SK-N-SH treated with all-trans-retinoic acid at 6 μM for 48 hours (cell line): ENCODE measurements around the gene FAM151A.

Experiments used
- ARNTL ChIP-seq: fragments of 450-650 bp; formaldehyde crosslinking; IDR thresholded peaks from 2 replicates; pipeline ENCODE4 v1.5.0; 2020; ENCODE audit warnings: low read depth, mild to moderate bottlenecking, moderate library complexity, borderline replicate concordance
- PATZ1 ChIP-seq: fragments of 250-450 bp; sonication (Bioruptor Pico); IDR thresholded peaks from 2 replicates; pipeline ENCODE4 v1.8.0; 2020; ENCODE audit warnings: mild to moderate bottlenecking, moderate library complexity, borderline replicate concordance
- RARB ChIP-seq: fragments of 250-450 bp; sonication (Bioruptor Pico); IDR thresholded peaks from 2 replicates; pipeline ENCODE4 v1.8.0; 2021; ENCODE audit warnings: mild to moderate bottlenecking, moderate library complexity
- TCF4 ChIP-seq: fragments of 250-450 bp; sonication (Bioruptor Pico); IDR thresholded peaks from 2 replicates; pipeline ENCODE4 v1.8.0; 2021; ENCODE audit warnings: mild to moderate bottlenecking, moderate library complexity, borderline replicate concordance
- TOX ChIP-seq: fragments of 250-450 bp; sonication (Bioruptor Pico); IDR thresholded peaks from 2 replicates; pipeline ENCODE4 v1.8.0; 2021; ENCODE audit warnings: mild to moderate bottlenecking, moderate library complexity, borderline replicate concordance
- TSHZ2 ChIP-seq: fragments of 250-450 bp; sonication (Bioruptor Pico); IDR thresholded peaks from 2 replicates; pipeline ENCODE4 v1.5.0; 2020; ENCODE audit warnings: mild to moderate bottlenecking, moderate library complexity
- ZFP3 ChIP-seq: fragments of 250-450 bp; sonication (Bioruptor Pico); IDR thresholded peaks from 2 replicates; pipeline ENCODE4 v1.5.0; 2020; ENCODE audit warnings: mild to moderate bottlenecking, moderate library complexity
- ZNF8 ChIP-seq: fragments of 450-650 bp; formaldehyde crosslinking; IDR thresholded peaks from 2 replicates; pipeline ENCODE4 v1.5.0; 2020; ENCODE audit warnings: mild to moderate bottlenecking, moderate library complexity
- TF ChIP-seq, protein P1 (sequence below): fragments of 250-450 bp; sonication (Bioruptor Pico); IDR thresholded peaks from 2 replicates; pipeline ENCODE4 v1.5.1; 2020; ENCODE audit warnings: low read depth, mild to moderate bottlenecking, moderate library complexity

GRCh38 chr1:54649130-54649898, 26.0 kb upstream of the FAM151A start:
- TF ChIP-seq, protein P1, sequence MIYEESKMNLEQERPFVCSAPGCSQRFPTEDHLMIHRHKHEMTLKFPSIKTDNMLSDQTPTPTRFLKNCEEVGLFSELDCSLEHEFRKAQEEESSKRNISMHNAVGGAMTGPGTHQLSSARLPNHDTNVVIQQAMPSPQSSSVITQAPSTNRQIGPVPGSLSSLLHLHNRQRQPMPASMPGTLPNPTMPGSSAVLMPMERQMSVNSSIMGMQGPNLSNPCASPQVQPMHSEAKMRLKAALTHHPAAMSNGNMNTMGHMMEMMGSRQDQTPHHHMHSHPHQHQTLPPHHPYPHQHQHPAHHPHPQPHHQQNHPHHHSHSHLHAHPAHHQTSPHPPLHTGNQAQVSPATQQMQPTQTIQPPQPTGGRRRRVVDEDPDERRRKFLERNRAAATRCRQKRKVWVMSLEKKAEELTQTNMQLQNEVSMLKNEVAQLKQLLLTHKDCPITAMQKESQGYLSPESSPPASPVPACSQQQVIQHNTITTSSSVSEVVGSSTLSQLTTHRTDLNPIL (CRISPR knock-in tag) = no peak
- TF ChIP-seq ZFP3 (CRISPR knock-in tag) (no peak), PATZ1 (CRISPR knock-in tag) (no peak), TOX (CRISPR knock-in tag) (no peak), RARB (CRISPR knock-in tag) (no peak), TSHZ2 (CRISPR knock-in tag) (no peak), ARNTL (CRISPR knock-in tag) (no peak), ZNF8 (CRISPR knock-in tag) (no peak), TCF4 (CRISPR knock-in tag) (no peak)
